PC-3 (cell line): ENCODE results near the gene FBXW7. TPM values are rescaled to one million over a fixed set of nuclear protein-coding genes. Genes with fewer than 3 reads are reported as not detected.

Experiments
- ATAC-seq: fragments of 200-7000 bp; cut with Tn5 transposase; 2 replicates; pipeline ENCODE4 v1.9.1; 2020; ENCODE audit warnings: mild to moderate bottlenecking, moderate library complexity
- BruUV-seq: library from RNA; stranded (reverse); fragments of 400-500 nt; replicated peaks from 2 replicates; lab custom pipeline; 2021; lab: Mats Ljungman, UMichigan
- CTCF ChIA-PET: fragments of 300-600 bp; sonication (Branson Sonifier 250); formaldehyde crosslinking; loops from one replicate; lab custom pipeline; 2022; ENCODE audit warnings: antibody characterized with exemption; lab: Charles Lee
- POLR2A ChIA-PET: fragments of 300-600 bp; sonication (Branson Sonifier 250); formaldehyde crosslinking; loops from one replicate; lab custom pipeline; 2022; ENCODE audit warnings: antibody characterized with exemption; ENCODE audit not compliant: unreplicated experiment; lab: Charles Lee
- DNase-seq: peaks from one replicate; pipeline ENCODE4 v3.0.0-alpha.2; 2015
- H2AFZ ChIP-seq: fragments of 300-600 bp; sonication (generic); 2 replicates; pipeline ENCODE4 v1.6.0; 2016; ENCODE audit warnings: antibody characterized with exemption, low read length
- H3F3A ChIP-seq: fragments of 300-600 bp; sonication (generic); one replicate; pipeline ENCODE4 v1.6.0; 2017; ENCODE audit warnings: antibody characterized with exemption, low read length, control low read depth, mild to moderate bottlenecking; ENCODE audit not compliant: unreplicated experiment
- H3K27ac ChIP-seq: fragments of 300-600 bp; sonication (generic); 2 replicates; pipeline ENCODE4 v1.5.1; 2016; ENCODE audit warnings: mild to moderate bottlenecking, low read length
- H3K27me3 ChIP-seq: fragments of 300-600 bp; sonication (generic); 2 replicates; pipeline ENCODE4 v1.6.1; 2016; ENCODE audit warnings: low read length, mixed read lengths
- H3K36me3 ChIP-seq: fragments of 300-600 bp; sonication (generic); 2 replicates; pipeline ENCODE4 v1.6.1; 2016; ENCODE audit warnings: low read depth, mixed run types, low read length, mixed read lengths
- H3K4me1 ChIP-seq: fragments of 300-600 bp; sonication (generic); 2 replicates; pipeline ENCODE4 v1.5.1; 2016; ENCODE audit warnings: low read length; ENCODE audit not compliant: insufficient read depth
- H3K4me2 ChIP-seq: fragments of 300-600 bp; sonication (generic); 2 replicates; pipeline ENCODE4 v1.6.0; 2016; ENCODE audit warnings: low read length
- H3K4me3 ChIP-seq: fragments of 300-600 bp; sonication (generic); 2 replicates; pipeline ENCODE4 v1.5.1; 2016; ENCODE audit warnings: mild to moderate bottlenecking, low read length, mixed read lengths
- H3K79me2 ChIP-seq: fragments of 300-600 bp; sonication (generic); 2 replicates; pipeline ENCODE4 v1.6.1; 2017; ENCODE audit warnings: low read length, mixed read lengths
- H3K9ac ChIP-seq: fragments of 300-600 bp; sonication (generic); 2 replicates; pipeline ENCODE4 v1.6.0; 2016; ENCODE audit warnings: mild to moderate bottlenecking, low read length
- H3K9me2 ChIP-seq: fragments of 300-600 bp; sonication (generic); replicated peaks from 2 replicates; pipeline ENCODE4 v1.6.1; 2016; ENCODE audit warnings: mixed run types, low read length, mixed read lengths
- H3K9me3 ChIP-seq: fragments of 300-600 bp; sonication (generic); 2 replicates; pipeline ENCODE4 v1.6.1; 2016; ENCODE audit warnings: low read length, mixed read lengths
- H4K20me1 ChIP-seq: fragments of 300-600 bp; sonication (generic); 2 replicates; pipeline ENCODE4 v1.6.1; 2016; ENCODE audit warnings: low read length, mixed read lengths
- CTCF ChIP-seq: fragments of 300-600 bp; sonication (generic); conservative IDR thresholded peaks from 2 replicates; pipeline ENCODE4 v1.5.1; 2017; ENCODE audit warnings: antibody characterized with exemption, low read depth, mild to moderate bottlenecking, low read length
- EZH2 ChIP-seq: fragments of 300-600 bp; sonication (generic); IDR thresholded peaks from one replicate; pipeline ENCODE4 v1.6.1; 2017; ENCODE audit warnings: antibody characterized with exemption, mild to moderate bottlenecking, low read length; ENCODE audit not compliant: unreplicated experiment
- EZH2phosphoT487 ChIP-seq: fragments of 300-600 bp; sonication (generic); IDR thresholded peaks from 2 replicates; pipeline ENCODE4 v1.6.1; 2018; ENCODE audit warnings: mild to moderate bottlenecking, antibody characterized with exemption, low read length, borderline replicate concordance
- intact Hi-C: fragments of 100-400 bp; cut with micrococcal nuclease; formaldehyde crosslinking; loops from 2 replicates; pipeline ENCODE4 v1.9.0; 2023
- total RNA-seq: library from RNA; depleted of rRNA; stranded (reverse); fragments of >200 nt; gene quantifications from 2 replicates; pipeline ENCODE4 v1.2.3, GENCODE V29; 2014

FBXW7 gene
- total RNA-seq, 1 experiment from 2014 or later, result 24.3 TPM

DNA sequence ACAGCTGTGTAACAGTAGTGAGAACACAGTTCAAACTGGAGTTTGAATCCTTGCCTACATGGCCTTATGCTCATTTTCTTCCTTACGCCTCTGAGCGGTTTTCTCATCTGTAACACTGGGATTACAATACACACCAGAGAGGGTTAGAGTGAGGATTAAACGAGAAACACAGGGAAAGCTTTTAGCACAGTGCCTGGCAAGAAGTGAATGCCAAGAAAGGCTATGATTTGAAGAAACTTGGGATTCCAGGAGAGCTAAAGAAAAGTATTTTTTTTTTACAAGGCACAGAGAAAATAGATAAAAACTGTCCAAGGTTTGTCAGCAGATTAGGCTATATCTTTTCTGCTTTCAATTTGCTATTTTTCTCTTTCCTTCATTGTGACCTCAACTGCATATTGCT lies 246.4 kb downstream of the FBXW7 start:
- POLR2A ChIA-PET, result no interaction called here
- ATAC-seq, result no peak
- CTCF ChIA-PET, result no interaction called here
- Histone ChIP-seq H3K9me3 (no peaks in the 10 kb centered on the region), H2AFZ (no peak overlapping the region), H3K36me3 (no peaks in the 10 kb centered on the region), H3K27ac (no peak overlapping the region), H3K79me2 (no peaks in the 10 kb centered on the region), H3K27me3 (no peaks in the 10 kb centered on the region), H3K4me2 (no peak overlapping the region), H3K4me1 (no peaks in the 10 kb centered on the region), H3K4me3 (no peak overlapping the region), H3F3A (no peaks in the 10 kb centered on the region), H4K20me1 (no peaks in the 10 kb centered on the region), H3K9me2 (no peaks in the 10 kb centered on the region), H3K9ac (no peak overlapping the region)
- BruUV-seq, result no TSS peak
- DNase-seq, result no peak
- intact Hi-C loops, result no loop called here
- TF ChIP-seq CTCF, result no peak
- no peak for TF ChIP-seq EZH2phosphoT487
- TF ChIP-seq EZH2, result no peak

GRCh38 chr4:152283801-152284470 lies 252.0 kb downstream of the FBXW7 start:
- no peaks in the 10 kb centered on the region for H3K9me2 ChIP-seq
- ChIA-PET POLR2A (no interaction called here), CTCF (no interaction called here)
- ATAC-seq, result 0 out of 2 replicates have a peak, but pooled peaks have one; percentile 22
- H3K79me2 ChIP-seq, result no peaks in the 10 kb centered on the region
- no peak overlapping the region for H3K4me2 ChIP-seq
- intact Hi-C loops, result no loop called here
- no peak overlapping the region for H3K27ac ChIP-seq
- no peaks in the 10 kb centered on the region for H3K9me3 ChIP-seq
- H3K4me1 ChIP-seq, result no peaks in the 10 kb centered on the region
- H3K27me3 ChIP-seq, result no peaks in the 10 kb centered on the region
- no peak overlapping the region for H3K4me3 ChIP-seq
- no peak overlapping the region for H3K9ac ChIP-seq
- no peaks in the 10 kb centered on the region for H3F3A ChIP-seq
- BruUV-seq, result no TSS peak
- H2AFZ ChIP-seq, result no peak overlapping the region
- H4K20me1 ChIP-seq, result no peaks in the 10 kb centered on the region
- DNase-seq, result peak; percentile 20
- H3K36me3 ChIP-seq, result no peaks in the 10 kb centered on the region
- TF ChIP-seq CTCF (no peak), EZH2phosphoT487 (no peak), EZH2 (no peak)

DNA sequence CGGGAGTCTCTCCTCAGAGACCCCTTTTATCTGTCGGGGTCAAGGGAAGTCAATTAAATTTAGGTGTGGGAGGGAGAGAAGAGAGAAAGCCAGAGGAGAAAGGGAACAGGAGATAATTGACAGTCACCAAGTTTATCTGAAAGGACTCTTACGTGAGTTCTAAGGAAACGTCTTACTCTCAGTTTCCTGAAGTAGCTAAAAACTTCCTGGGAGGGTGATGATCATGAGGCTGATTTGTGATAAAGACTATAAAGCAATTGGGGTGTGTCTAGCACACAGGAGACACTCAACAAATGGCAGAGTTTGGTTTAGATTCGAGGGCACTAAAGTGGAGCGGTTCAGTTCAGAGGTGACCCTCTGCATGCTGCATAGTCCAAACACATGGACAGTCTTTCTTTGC lies 254.1 kb downstream of the FBXW7 start:
- Histone ChIP-seq H3K4me3 (no peak overlapping the region), H2AFZ (no peak overlapping the region), H3K4me2 (no peak overlapping the region), H3K36me3 (no peaks in the 10 kb centered on the region), H3K4me1 (no peaks in the 10 kb centered on the region), H3K27me3 (no peaks in the 10 kb centered on the region), H4K20me1 (no peaks in the 10 kb centered on the region), H3K27ac (no peak overlapping the region), H3K9ac (no peak overlapping the region), H3K79me2 (no peaks in the 10 kb centered on the region), H3F3A (no peaks in the 10 kb centered on the region), H3K9me2 (no peaks in the 10 kb centered on the region), H3K9me3 (no peaks in the 10 kb centered on the region)
- ChIA-PET POLR2A (no interaction called here), CTCF (no interaction called here)
- no peak for DNase-seq
- BruUV-seq, result no TSS peak
- TF ChIP-seq EZH2phosphoT487 (no peak), CTCF (no peak), EZH2 (no peak)
- ATAC-seq, result no peak
- intact Hi-C loops, result no loop called here
